Heart left ventricle (tissue), 13 donors: ENCODE results near the gene DRC3.

ENCODE experiments used
- POLR2A ChIP-seq, 2 donors: fragments of 450-650 bp; IDR thresholded peaks; one replicate each; pipeline ENCODE4 v1.6.1; 2017; ENCODE audit warnings: antibody characterized with exemption in 2 of 2, mild to moderate bottlenecking in 2 of 2, moderate library complexity in 2 of 2
- TF ChIP-seq, protein P1 (sequence below), 12 donors: fragments of 200-600 bp; sonication (generic) in 4 of 12; IDR thresholded peaks; one replicate each; pipeline versions ENCODE4 v1.5.0 to v1.8.0; 2018 to 2022; ENCODE audit warnings: antibody characterized with exemption in 12 of 12, mild to moderate bottlenecking in 5 of 12
- donor health status: ischemic (EF 13 %, LVEDD 7.1; RV severe dilation, severe dysfunction).
- donor health status: DM: no; HTN: yes; CAD: no.
- donor health status: DM: no; HTN: no; CAD: no.
- donor health status: ischemic (EF 25% LVEDD 6.9; RV normal size, moderate dysfunction).
- donor health status: ischemic (EF 25% LVEDD 5.7; RV mildly dilated, moderate dysfunction).
- donor health status: ischemic (EF 35%, LVEDD 5.7; RV mildly dilated, moderate dysfunction).
- donor health status: nonischemic (EF 11% LVEDD 7.7; RV severe dilation, severe dysfunction).
- donor health status: DM: yes; HTN: yes; CAD: no.
- donor health status: PGD.
- donor health status: ischemic (EF 29% LVEDD 5.4; RV normal size, mild dysfunction).
- donor health status: nonischemic (EF 23%, LVEDD 6.1; RV moderate dilation, normal function).

DNA sequence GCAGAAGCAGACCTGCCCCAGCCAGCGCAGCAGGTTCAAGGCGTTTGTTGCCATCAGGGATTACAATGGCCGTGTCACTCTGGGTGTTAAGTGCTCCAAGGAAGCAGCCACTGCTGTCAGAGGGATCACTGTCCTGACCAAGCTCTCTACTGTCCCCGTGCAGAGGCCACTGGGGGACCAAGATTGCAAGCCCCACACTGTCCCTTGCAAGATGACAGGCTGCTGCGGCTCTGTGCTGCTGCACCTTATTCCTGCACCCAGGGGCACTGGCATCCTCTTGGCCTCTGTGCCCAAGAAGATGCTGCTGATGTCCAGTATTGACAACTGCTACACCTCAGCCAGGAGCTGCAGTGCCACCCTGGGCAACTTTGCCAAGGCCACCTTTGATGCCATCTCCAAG is 38.6 kb downstream of the DRC3 start:
- TF ChIP-seq, protein P1, sequence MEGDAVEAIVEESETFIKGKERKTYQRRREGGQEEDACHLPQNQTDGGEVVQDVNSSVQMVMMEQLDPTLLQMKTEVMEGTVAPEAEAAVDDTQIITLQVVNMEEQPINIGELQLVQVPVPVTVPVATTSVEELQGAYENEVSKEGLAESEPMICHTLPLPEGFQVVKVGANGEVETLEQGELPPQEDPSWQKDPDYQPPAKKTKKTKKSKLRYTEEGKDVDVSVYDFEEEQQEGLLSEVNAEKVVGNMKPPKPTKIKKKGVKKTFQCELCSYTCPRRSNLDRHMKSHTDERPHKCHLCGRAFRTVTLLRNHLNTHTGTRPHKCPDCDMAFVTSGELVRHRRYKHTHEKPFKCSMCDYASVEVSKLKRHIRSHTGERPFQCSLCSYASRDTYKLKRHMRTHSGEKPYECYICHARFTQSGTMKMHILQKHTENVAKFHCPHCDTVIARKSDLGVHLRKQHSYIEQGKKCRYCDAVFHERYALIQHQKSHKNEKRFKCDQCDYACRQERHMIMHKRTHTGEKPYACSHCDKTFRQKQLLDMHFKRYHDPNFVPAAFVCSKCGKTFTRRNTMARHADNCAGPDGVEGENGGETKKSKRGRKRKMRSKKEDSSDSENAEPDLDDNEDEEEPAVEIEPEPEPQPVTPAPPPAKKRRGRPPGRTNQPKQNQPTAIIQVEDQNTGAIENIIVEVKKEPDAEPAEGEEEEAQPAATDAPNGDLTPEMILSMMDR (IDR thresholded peaks at IDR 0.05), result no peak
- TF ChIP-seq POLR2A (IDR thresholded peaks at IDR 0.05), result no peak
